ENCODE data around the gene MBD3L2.
"Not testable (repeated sequence)": the region's sequence is repeated elsewhere in the genome, so short reads cannot be mapped to it uniquely, and the experiment has no call there.

The MBD3L2 gene

DNA sequence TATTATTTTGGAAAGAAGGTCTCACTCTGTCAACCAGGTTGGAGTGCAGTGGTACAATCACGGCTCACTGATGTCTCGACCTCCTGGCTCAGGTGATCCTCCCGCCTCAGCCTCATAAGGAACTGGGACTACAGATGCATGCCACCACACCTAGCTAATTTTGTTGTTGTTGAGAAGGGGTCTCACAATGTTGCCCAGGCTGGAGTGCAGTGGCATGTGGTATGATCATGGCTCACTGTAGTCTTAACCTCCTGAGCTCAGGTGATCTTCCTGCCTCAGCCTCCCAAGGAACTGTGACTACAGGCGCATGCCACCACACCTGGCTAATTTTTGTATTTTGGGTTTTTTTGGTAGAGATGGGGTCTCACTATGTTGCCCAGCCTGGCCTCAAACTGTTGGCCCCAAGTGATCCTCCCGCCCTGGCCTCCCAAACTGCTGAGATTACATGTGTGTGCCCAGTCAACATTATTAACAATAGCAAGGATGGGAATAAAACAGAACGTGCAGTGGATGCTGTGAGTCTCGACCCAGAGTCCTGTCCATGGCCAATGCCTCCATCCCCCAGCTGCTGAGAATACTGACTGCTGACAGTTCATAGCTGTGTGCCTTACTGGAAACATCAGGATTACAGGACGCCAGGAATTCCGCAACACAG, 14.8 kb downstream of the MBD3L2 start:
- DNase-seq: no peak

DNA sequence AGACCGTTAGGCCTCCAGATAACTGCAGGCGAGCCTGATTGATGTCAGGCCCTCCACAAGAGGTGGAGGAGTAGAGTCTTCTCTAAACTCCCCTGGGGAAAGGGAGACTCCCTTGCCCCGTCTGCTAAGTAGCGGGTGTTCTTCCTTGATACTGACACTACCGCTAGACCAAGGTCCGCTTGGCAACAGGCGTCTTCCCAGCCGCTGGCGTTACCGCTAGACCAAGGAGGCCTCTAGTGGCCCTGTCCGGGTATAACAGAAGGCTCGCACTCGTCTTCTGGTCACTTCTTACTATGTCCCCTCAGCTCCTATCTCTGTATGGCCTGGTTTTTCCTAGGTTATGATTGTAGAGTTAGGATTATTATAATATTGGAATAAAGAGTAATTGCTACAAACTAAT, 18.0 kb downstream of the MBD3L2 start:
- DNase-seq: not testable (repeated sequence)

GRCh38 chr19:7067716-7068115, 18.6 kb downstream of the MBD3L2 start:
- DNase-seq: peak; percentile 16

- DNase-seq: no peak
These were observed 19.5 kb downstream of the MBD3L2 start for GRCh38 chr19:7068599-7068998.

GRCh38 chr19:7069042-7069903, 20.2 kb downstream of the MBD3L2 start, which contains the start of gene ZNF557:
Gene ZNF557, plus strand, starts transcription at chr19:7069703. Its CDS starts 5,372 bp downstream, at chr19:7075075.
- DNase-seq: peak; percentile 95

GRCh38 chr19:7069904-7070226, 20.7 kb downstream of the MBD3L2 start:
- DNase-seq: no peak

GRCh38 chr19:7072541-7072940, 23.4 kb downstream of the MBD3L2 start:
- DNase-seq: no peak

- DNase-seq: no peak
These were observed 25.7 kb downstream of the MBD3L2 start for GRCh38 chr19:7074705-7075282.

DNA sequence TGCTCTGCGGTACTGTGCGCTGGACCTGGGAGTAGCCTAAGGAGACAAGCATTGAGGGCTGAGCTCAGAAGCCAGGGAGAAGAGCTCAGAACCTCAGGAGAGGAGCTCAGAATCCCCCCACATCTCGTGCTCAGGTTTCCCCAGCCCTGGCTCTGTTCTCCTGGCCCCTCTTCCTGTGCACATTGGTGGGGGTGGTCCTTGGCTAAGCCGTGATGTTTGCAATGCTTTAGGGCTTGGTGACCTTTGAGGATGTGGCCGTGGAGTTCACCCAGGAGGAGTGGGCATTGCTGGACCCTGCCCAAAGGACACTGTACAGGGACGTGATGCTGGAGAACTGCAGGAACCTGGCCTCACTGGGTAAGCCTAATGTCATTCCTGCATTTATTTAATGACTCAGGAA, 27.0 kb downstream of the MBD3L2 start:
- no peak for DNase-seq

GRCh38 chr19:7078008-7078407, 28.9 kb downstream of the MBD3L2 start:
- DNase-seq: no peak

DNA sequence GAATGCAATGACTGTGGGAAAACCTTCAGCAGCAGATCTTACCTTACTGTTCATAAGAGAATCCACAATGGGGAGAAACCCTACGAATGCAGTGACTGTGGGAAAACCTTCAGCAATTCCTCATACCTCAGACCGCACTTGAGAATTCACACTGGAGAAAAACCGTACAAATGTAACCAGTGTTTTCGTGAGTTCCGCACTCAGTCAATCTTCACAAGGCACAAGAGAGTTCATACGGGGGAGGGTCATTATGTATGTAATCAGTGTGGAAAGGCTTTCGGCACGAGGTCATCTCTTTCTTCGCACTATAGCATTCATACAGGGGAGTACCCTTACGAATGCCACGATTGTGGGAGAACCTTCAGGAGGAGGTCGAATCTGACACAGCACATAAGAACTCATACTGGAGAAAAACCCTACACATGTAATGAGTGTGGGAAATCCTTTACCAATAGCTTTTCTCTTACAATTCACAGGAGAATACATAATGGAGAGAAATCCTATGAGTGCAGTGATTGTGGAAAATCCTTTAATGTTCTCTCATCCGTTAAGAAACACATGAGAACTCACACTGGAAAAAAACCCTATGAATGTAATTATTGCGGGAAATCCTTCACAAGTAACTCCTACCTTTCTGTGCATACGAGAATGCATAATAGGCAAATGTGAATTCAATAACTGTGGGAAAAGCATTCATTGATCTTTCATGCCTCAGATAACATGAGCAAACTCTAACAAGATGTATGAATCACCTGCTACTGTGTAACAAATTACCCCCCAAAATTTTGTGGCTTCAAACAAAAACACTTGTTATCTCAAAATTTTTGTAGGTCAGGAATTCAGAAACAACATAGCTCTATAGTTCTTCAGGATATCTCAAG, 34.2 kb downstream of the MBD3L2 start:
- DNase-seq: peak; percentile 31

- DNase-seq: no peak
These were observed 39.9 kb downstream of the MBD3L2 start for GRCh38 chr19:7088999-7089398.

- no peak for DNase-seq
These were observed 49.0 kb downstream of the MBD3L2 start for GRCh38 chr19:7098096-7098495.

DNA sequence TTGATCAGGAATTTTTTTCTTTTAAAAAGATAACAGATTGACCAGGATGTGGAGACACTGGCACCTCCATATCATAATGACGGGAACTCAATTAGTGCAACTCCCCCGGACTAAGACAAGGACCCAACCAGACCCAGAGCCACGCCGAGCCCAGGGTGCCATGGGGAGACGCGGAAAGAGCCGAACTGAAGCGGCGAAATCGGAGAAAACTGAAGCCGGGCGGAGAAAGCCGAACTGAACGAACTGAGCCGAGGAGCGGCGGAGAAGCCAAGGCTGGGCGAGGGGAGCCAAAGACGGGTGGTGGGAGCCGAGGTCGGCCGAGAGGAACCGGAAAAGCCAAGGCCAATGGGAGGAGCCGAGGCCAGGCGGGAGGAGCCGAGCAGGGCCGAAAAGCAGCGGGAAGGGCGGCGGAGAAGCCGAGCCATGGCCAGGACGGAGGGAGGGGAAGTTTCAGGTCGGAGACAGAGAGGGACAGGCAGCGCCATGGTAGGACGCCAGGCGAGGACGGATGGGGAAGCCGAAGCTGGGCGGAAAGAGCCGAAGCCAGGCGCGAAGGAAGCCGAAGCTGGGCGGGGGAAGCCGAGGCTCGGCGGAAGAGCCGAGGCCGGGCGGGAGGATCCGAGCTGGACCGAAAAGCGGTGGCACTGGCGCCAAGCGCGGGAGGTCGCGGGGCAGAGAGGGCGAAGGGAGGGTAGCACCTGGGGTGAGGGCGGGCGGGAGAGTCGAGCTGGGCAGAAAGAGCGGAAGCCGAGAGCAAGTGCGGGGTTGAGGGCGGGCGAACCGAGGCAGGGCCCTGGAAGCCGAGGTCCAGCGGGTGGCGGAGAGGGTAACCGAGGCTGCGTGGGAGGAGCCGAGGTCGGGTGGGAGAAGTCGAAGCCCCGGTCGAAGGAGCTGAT, 49.8 kb downstream of the MBD3L2 start:
- peak; percentile 88 for DNase-seq

DNA sequence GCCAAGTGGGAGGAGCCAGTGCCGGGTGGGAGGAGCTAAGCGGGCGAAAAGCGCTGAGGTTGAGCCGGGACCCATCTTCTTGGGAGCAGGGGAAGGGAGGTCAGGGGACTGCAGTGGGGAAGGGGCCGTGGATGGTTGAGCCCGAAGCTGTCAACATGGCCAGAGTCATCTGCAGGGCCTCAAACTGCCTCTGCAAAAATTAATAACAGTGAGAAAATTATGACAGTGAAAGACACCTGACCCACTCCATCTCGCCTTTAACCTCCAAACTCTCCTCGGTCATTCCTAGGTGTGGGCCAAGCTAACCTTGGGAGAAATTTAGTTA, 50.4 kb downstream of the MBD3L2 start:
- no peak for DNase-seq

All from fibroblast of skin of right quadriceps (primary cell).